GM21737 (cell line): ENCODE data around the gene MEIS1.

Experiments
- ATAC-seq: cut with Tn5 transposase; IDR thresholded peaks from one replicate; pipeline ENCODE4 v1.9.1; 2021; ENCODE audit warnings: mild to moderate bottlenecking, moderate library complexity; ENCODE audit not compliant: unreplicated experiment

Gene MEIS1

GRCh38 chr2:66498289-66498975, 63.5 kb downstream of the MEIS1 start:
- no peak for ATAC-seq

GRCh38 chr2:66501267-66501666, 66.3 kb downstream of the MEIS1 start:
- ATAC-seq, result no peak

- ATAC-seq, result no peak
These were observed 71.3 kb downstream of the MEIS1 start for GRCh38 chr2:66506265-66506664.

- no peak for ATAC-seq
These were observed 72.8 kb downstream of the MEIS1 start for GRCh38 chr2:66507673-66508201.

GRCh38 chr2:66508484-66509071, 73.7 kb downstream of the MEIS1 start:
- no peak for ATAC-seq

- ATAC-seq, result no peak
These were observed 74.4 kb downstream of the MEIS1 start for GRCh38 chr2:66509326-66509811.

- no peak for ATAC-seq
These were observed 77.7 kb downstream of the MEIS1 start for GRCh38 chr2:66512626-66513025.

GRCh38 chr2:66515743-66516142, 80.8 kb downstream of the MEIS1 start:
- no peak for ATAC-seq

- ATAC-seq, result no peak
These were observed 81.6 kb downstream of the MEIS1 start for GRCh38 chr2:66516499-66516898.

- no peak for ATAC-seq
These were observed 82.8 kb downstream of the MEIS1 start for GRCh38 chr2:66517772-66518171.

GRCh38 chr2:66519264-66519843, 84.4 kb downstream of the MEIS1 start:
- no peak for ATAC-seq

GRCh38 chr2:66521291-66521922, 86.5 kb downstream of the MEIS1 start:
- no peak for ATAC-seq

- no peak for ATAC-seq
These were observed 87.9 kb downstream of the MEIS1 start for GRCh38 chr2:66522611-66523376.

- no peak for ATAC-seq
These were observed 88.5 kb downstream of the MEIS1 start for GRCh38 chr2:66523377-66523969.

GRCh38 chr2:66523990-66524389, 89.1 kb downstream of the MEIS1 start:
- no peak for ATAC-seq

- ATAC-seq, result no peak
These were observed 90.7 kb downstream of the MEIS1 start for GRCh38 chr2:66525606-66526005.

- ATAC-seq, result no peak
These were observed 91.3 kb downstream of the MEIS1 start for GRCh38 chr2:66526180-66526579.

GRCh38 chr2:66528974-66529724, 94.2 kb downstream of the MEIS1 start:
- no peak for ATAC-seq

GRCh38 chr2:66530651-66531050, 95.7 kb downstream of the MEIS1 start:
- ATAC-seq, result no peak

GRCh38 chr2:66531155-66531554, 96.2 kb downstream of the MEIS1 start:
- no peak for ATAC-seq
